Activated T-cell treated with anti-CD3 and anti-CD28 coated beads for 1 hour (primary cell): Measurements from ENCODE around the gene ROCK2.
"Not testable (repeated sequence)": the region's sequence is repeated elsewhere in the genome, so short reads cannot be mapped to it uniquely, and the experiment has no call there.

ENCODE experiments used
- DNase-seq: peaks from one replicate; pipeline ENCODE4 v3.0.0-alpha.2; 2020; ENCODE audit warnings: low read depth

The ROCK2 gene

DNA sequence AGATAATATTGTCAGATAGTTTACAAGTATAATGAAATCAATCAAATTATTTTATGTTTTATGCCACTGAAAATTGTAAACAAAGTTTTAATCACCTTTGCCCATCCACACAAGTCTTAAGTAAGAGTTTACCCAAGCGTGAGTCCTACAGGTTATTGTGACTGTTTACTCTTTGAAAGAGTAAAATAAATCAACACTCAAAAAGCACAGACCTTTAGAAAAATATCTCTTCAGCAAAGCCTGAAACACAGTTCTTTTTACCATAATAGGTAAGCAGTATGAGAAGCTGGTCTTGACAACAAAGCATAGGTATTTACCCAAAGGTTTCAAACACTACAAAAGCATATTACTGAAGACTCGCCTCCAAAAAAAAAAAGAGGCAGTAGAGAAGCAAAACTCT, 3.7 kb downstream of the ROCK2 start:
- DNase-seq = no peak

GRCh38 chr2:11339508-11340083, 4.8 kb downstream of the ROCK2 start:
- no peak for DNase-seq

DNA sequence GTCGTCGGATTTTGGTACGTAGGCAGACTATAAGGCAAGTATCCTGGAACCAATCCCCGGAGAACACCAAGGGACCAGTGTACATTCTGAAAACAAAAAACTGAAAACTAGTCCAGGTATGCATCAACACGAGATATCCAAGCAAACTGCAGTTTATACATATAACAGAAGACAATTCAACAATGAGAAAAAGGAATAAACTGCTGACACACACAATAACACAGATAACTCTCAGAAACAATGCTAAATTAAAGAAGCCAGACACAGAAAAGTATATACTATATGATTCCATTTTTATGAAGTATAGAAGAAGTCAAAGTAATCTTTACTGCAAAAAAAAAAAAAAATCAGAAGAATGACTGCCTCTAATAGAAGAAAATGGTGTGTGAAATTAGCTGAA, 5.9 kb downstream of the ROCK2 start:
- no peak for DNase-seq

DNA sequence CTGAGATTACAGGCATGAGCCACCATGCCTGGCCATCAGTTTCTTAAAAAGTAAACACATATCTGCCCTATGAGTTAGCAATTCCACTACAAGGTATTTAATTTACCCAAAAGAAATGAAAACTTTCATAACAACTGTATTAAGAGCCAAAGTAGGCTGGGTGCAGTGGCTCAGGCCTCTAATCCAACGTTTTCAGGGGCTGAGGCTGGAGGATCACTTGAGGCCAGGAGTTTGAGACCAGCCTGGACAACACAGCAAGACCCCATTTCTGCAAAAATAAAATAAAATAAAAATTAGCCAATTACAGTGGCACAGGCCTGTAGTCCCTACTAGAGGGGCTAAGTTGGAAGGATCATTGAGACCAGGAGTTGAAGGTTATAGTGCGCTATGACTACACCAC, 6.5 kb downstream of the ROCK2 start:
- DNase-seq = no peak

GRCh38 chr2:11336189-11336588, 8.2 kb downstream of the ROCK2 start:
- no peak for DNase-seq

DNA sequence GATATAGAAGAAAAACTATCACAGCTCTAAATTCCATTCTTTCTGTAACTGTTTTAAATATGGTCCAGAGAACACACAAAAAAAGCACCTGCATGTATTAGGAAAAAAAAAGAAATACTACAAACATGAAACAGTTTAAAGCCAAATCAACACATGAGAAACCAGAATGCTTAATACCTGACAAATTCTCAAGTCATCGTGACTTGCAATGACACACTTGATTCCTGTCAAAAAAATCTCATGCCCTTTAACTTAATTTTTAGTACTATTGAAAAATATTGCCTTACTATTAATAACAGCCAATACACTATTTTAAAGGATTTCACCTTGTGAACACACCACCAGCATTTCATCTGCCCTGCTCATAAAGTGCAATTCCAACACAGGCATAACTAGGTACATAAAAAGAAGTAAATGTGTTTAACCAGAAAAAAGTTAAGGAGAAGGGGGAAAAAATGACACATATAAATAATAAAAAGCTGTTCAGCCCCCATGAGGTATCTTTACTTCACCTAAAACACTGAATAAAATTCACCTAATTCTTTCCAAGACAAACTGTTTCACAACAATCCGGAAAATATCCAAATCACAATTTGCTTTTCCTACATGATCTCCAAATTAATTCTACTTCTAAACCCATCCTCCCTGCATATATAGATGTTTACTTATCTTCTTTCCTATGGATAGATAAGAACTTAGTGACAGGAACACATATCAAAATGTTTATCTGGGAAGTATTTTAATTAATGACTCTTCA, 10.8 kb downstream of the ROCK2 start:
- DNase-seq = no peak

DNA sequence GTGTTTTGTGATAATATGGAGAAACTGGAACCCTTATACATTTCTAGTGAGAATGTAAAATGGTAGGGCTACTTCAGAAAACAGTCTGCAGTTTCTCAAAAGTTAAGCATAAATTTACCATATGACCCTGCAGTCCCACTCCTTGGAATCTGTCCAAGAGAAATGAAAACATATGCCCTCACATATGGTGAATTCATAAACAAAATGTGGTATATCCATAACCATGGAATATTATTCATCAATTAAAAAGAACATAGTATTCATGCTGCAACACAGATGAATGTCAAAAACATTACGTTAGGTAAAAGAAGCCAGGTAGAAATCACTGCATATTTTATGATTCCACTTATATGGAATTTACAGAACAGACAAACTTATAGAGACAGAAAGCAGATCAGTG, 11.8 kb downstream of the ROCK2 start:
- no peak for DNase-seq

- DNase-seq = no peak
Measured at GRCh38 chr2:11330457-11331142, 13.8 kb downstream of the ROCK2 start.

- DNase-seq = no peak
Measured at GRCh38 chr2:11329776-11330175, 14.7 kb downstream of the ROCK2 start.

DNA sequence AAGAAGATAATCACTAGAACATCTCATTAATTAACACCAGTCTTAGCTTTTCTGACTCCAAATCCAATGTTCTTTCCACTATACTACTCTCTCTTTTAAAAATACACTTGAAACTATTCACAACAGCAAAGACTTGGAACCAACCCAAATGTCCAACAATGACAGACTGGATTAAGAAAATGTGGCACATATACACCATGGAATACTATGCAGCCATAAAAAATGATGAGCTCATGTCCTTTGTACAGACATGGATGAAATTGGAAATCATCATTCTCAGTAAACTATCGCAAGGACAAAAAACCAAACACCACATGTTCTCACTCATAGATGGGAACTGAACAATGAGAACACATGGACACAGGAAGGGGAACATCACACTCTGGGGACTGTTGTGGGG, 15.9 kb downstream of the ROCK2 start:
- DNase-seq = not testable (repeated sequence)

DNA sequence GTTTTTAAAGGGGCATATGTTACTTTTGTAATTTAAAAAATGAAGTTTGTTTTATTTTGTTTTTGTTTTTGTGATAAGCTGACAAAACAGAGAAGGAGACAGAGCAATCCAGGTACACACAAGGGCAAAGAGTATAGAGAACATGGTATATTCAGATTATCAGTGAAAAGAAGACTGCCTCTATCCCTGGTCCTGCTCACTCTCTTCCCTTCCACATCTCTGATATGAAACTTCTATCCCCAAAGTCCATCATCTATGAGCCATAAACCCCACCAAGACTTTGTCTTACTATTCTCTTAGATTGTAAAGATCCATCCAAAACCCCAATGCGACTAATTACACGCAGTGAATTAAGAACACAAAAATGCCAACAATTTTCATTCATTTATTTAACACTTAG, 16.6 kb downstream of the ROCK2 start:
- no peak for DNase-seq

DNA sequence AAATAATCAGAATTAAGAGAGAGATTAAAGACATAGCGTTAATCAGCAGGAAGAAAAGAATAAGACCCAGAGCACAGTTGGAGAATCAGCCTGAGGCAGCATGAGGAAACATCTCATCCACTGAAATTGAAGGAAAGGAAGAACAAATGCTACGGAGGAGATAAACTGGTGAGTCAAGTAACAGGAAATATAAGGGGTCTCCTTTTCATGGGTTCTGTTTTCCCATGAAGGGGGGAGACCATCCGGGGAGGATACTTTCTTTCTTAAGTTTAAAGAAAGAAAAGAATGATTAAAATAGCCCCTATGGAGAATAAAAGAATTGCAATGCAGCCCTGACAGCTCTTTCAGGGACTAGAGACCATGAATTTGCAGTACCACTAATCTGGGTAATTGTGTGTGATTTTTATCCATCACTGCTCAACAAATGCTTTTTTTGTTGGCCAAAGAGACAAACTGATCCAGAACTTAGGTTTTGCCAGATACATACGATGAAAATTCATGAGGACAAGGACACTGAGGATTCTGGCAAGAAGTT, 17.7 kb downstream of the ROCK2 start:
- no peak for DNase-seq

DNA sequence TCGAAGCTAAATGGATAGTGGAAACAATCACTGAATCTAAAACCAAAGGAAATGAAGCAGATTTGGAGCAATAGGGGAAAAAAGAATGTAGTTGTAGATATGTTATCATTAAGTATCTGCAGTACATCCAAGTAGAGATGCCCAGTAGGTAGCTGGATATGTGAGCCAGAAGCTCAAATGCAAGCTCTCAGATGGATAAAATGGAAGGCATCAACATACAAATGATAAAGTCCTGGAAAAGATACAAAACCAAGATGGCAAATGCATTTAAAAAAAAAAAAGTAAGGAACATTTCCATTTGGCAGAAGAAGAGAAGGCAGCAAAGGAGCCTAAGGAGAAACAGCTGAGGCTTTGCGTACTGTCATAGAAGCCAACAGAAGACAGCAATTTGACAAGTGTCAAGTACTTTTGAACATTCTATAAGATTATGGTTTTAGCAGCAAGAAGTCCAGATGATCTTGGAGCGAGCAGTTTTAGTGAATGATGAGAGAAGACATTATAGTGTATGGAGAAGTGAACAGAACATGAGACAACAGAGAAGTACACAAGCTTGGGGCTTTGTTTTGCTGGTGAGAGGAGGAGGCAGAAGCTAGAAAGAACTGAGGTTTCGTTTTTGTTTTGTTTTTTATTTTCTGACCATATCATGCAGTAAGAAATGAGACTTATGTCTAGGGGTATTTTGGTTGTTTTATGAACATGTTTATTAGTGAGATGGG, 18.3 kb downstream of the ROCK2 start:
- no peak for DNase-seq

GRCh38 chr2:11321847-11322246, 22.6 kb downstream of the ROCK2 start:
- DNase-seq = no peak

GRCh38 chr2:11320698-11321492, 23.5 kb downstream of the ROCK2 start:
- no peak for DNase-seq

GRCh38 chr2:11319939-11320338, 24.5 kb downstream of the ROCK2 start:
- no peak for DNase-seq

DNA sequence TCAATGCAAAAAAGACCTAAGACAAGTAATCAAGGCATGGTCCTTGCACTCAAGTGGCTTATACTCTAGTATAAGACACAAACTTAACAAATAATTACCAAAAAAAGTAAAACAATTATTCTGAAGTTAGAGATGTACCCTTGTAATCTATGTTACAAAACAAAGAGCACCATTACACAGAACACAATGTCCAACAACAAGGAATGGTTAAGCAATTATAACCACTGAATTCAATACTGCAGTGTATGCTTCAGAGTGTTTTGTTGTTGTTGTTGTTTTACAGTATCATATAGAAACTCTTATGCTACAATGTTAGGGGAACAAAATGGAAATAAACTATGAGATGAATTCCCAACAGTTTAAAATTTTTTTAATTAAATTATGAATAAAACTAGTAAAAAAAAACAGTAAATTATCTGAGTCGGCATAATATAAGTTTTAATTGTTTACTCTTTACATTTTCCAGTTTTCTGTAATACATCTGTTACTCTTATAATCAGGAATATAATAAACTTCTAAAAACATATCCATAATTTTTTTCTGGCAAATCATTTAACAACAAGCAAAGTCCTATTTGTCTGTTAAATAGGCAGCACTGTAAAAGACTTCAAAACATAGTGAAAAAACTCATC, 29.2 kb downstream of the ROCK2 start:
- DNase-seq = no peak

GRCh38 chr2:11314487-11314886, 29.9 kb downstream of the ROCK2 start:
- no peak for DNase-seq

DNA sequence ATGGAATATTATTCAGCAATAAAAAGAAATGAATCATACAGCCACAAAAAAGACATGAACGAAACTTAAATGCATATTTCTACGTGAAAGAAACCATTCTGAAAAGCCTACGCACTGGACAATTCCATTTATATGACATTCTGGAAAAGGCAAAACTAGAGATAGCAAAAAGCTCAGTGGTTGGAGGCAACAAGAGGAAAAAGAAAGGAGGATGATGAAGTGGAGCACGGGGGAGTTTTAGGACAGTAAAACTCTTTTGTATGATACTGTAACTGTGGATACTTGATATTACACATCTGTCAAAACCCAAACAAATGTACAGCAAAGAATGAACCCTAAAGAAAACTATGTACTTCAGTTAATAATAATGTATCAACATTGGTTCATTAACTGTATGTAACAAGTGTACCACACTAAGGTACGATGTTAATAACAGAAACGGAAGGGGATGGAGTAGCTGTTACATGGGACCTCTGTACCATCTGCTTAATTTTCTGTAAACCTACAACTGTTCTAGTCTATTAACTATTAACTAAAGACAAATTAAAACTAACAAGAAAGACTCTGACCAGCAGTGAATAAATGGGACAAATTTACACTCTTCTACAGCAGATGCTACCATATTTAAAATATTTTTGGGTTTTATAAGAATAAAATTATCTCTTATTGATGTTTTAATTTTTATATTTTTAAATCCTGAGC, 31.5 kb downstream of the ROCK2 start:
- no peak for DNase-seq

DNA sequence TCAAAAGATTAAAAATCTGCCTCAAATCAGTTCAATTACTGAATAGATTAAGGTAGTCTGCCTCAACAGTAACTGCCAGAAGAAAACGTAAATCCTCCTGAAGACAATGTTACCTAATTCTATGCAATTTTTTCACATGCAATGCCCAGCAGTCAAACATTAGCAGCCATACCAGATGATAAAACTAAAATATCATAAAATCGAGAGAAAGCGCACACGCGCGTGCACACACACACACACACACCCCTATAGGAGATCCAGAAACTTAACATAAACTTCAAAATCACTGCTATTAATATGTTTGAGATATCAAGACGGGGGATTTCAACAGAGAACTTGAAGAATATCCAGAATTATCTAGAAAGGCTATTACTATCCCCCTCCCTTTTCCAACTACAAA, 32.9 kb downstream of the ROCK2 start:
- no peak for DNase-seq

DNA sequence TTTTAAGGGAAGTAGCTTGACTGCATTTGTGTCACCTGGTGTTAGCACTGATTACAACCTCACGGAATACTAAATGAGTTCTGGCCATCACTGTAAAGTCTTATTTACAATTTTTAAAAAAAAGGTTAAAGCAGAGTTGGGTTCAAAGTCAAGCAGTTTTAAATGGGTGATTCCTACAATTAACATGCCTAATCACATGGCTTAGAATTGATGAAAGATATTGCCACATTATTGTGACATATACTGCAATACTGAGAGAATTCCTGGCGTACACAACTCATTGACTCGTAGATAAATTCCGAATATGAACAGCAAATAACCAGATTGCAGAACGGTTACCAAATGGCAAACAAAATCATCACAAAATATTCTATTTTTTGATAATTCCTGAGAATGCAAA, 34.2 kb downstream of the ROCK2 start:
- DNase-seq = no peak
